H1 (cell line): ENCODE results near the gene CSNK1D. TPM values are rescaled to one million over a fixed set of nuclear protein-coding genes. Genes with fewer than 3 reads are reported as not detected.
"Not testable (repeated sequence)": the region's sequence is repeated elsewhere in the genome, so short reads cannot be mapped to it uniquely, and the experiment has no call there.

Experiments
- CTCF ChIA-PET: fragments of 300-600 bp; sonication (Branson Sonifier 250); formaldehyde crosslinking; loops from one replicate; lab custom pipeline; 2021; ENCODE audit not compliant: partially characterized antibody; lab: Charles Lee
- POLR2A ChIA-PET: fragments of 300-600 bp; sonication (Branson Sonifier 250); formaldehyde crosslinking; loops from one replicate; lab custom pipeline; 2021; ENCODE audit warnings: inconsistent platforms; ENCODE audit not compliant: partially characterized antibody; lab: Charles Lee
- DNase-seq, 2 experiments: peaks; one replicate each; pipeline versions ENCODE4 v3.0.0 to v3.0.0-alpha.2; 2010 to 2022; ENCODE audit warnings: low spot score in 2 of 2, low read depth in 1 of 2, mixed read lengths in 1 of 2
- FAIRE-seq: peaks from 2 replicates; lab custom pipeline; 2011; peaks lifted over from hg19 to GRCh38; lab: Jason Lieb, UNC
- H2AFZ ChIP-seq: 2 replicates; pipeline ENCODE4 v1.8.1; 2012; ENCODE audit warnings: low read length, inconsistent platforms
- H2AK5ac ChIP-seq: 2 replicates; pipeline ENCODE4 v1.6.1; 2013; ENCODE audit warnings: low read depth, low read length
- H2BK120ac ChIP-seq: replicated peaks from 2 replicates; pipeline ENCODE3; 2013; ENCODE audit warnings: low read depth, low read length, inconsistent platforms
- H2BK12ac ChIP-seq: 2 replicates; pipeline ENCODE4 v1.6.1; 2013; ENCODE audit warnings: low read depth, low read length
- H2BK15ac ChIP-seq: 2 replicates; pipeline ENCODE4 v1.6.1; 2013; ENCODE audit warnings: low read length
- H2BK20ac ChIP-seq: 2 replicates; pipeline ENCODE4 v1.6.1; 2013; ENCODE audit warnings: low read length
- H2BK5ac ChIP-seq: 2 replicates; pipeline ENCODE4 v1.6.1; 2013; ENCODE audit warnings: low read depth, low read length
- H3K14ac ChIP-seq: 2 replicates; pipeline ENCODE4 v1.6.1; 2013; ENCODE audit warnings: inconsistent platforms; ENCODE audit not compliant: insufficient read length
- H3K18ac ChIP-seq: 2 replicates; pipeline ENCODE4 v1.6.1; 2013; ENCODE audit warnings: low read length; ENCODE audit errors: extremely low read depth
- H3K23ac ChIP-seq: 2 replicates; pipeline ENCODE4 v1.6.1; 2013; ENCODE audit warnings: inconsistent platforms; ENCODE audit not compliant: insufficient read length
- H3K23me2 ChIP-seq: 2 replicates; pipeline ENCODE4 v1.6.1; 2013; ENCODE audit warnings: low read depth, low read length
- H3K27ac ChIP-seq: 2 replicates; pipeline ENCODE4 v1.6.1; 2011; ENCODE audit warnings: low read depth, low read length, inconsistent platforms
- H3K27me3 ChIP-seq, 4 experiments: replicated peaks in 1 of 4; 1 replicate in 1 of 4; 2 replicates in 3 of 4; pipeline versions ENCODE4 v1.6.1 to v1.8.1; 2011 to 2013; ENCODE audit warnings: low read length in 3 of 4, mild to moderate bottlenecking in 3 of 4, inconsistent platforms in 2 of 4, mixed read lengths in 2 of 4, moderate library complexity in 1 of 4; ENCODE audit not compliant: control insufficient read depth in 3 of 4, insufficient read depth in 3 of 4; ENCODE audit errors: extremely low read depth in 1 of 4
- H3K36me3 ChIP-seq, 4 experiments: 2 replicates each; pipeline versions ENCODE4 v1.6.1 to v1.8.1; 2011 to 2013; ENCODE audit warnings: mild to moderate bottlenecking in 4 of 4, low read length in 3 of 4, moderate library complexity in 2 of 4, control low read depth in 1 of 4, inconsistent platforms in 1 of 4; ENCODE audit not compliant: insufficient read depth in 4 of 4, control insufficient read depth in 2 of 4
- H3K4ac ChIP-seq: replicated peaks from 2 replicates; pipeline ENCODE3; 2013; ENCODE audit warnings: low read length, low read depth, mixed read lengths, inconsistent platforms; ENCODE audit not compliant: insufficient read length
- H3K4me1 ChIP-seq, 4 experiments: replicated peaks in 1 of 4; 1 replicate in 1 of 4; 2 replicates in 3 of 4; pipeline versions ENCODE4 v1.6.1 to v1.8.1; 2011 to 2013; ENCODE audit warnings: low read length in 3 of 4, inconsistent platforms in 2 of 4, mixed read lengths in 1 of 4; ENCODE audit not compliant: insufficient read depth in 4 of 4, control insufficient read depth in 3 of 4
- H3K4me2 ChIP-seq, 2 experiments: 2 replicates each; pipeline versions ENCODE4 v1.6.1 to v1.8.1; 2011 to 2013; ENCODE audit warnings: low read depth in 2 of 2, low read length in 2 of 2, control low read depth in 1 of 2, inconsistent platforms in 1 of 2, mild to moderate bottlenecking in 1 of 2; ENCODE audit not compliant: insufficient read depth in 1 of 2
- H3K4me3 ChIP-seq, 4 experiments: fragments of 200-600, 300-600 bp in 1 of 4; sonication (generic), shearing (Covaris generic), sonication (Bioruptor Twin) in 1 of 4; 2 replicates each; pipeline versions ENCODE4 v1.5.1 to v1.8.1; 2011 to 2016; ENCODE audit warnings: low read length in 4 of 4, low read depth in 3 of 4, control low read depth in 2 of 4, inconsistent platforms in 2 of 4, mild to moderate bottlenecking in 2 of 4, mixed read lengths in 1 of 4, moderate library complexity in 1 of 4; ENCODE audit not compliant: insufficient read depth in 2 of 4; ENCODE audit errors: extremely low read depth in 1 of 4
- H3K56ac ChIP-seq: replicated peaks from 2 replicates; pipeline ENCODE3; 2013; ENCODE audit warnings: low read depth, mild to moderate bottlenecking, mixed read lengths, low read length, inconsistent platforms; ENCODE audit not compliant: insufficient read length
- H3K79me1 ChIP-seq: 2 replicates; pipeline ENCODE4 v1.6.1; 2013; ENCODE audit warnings: low read depth, low read length, control low read depth
- H3K79me2 ChIP-seq, 2 experiments: 2 replicates each; pipeline versions ENCODE4 v1.6.1 to v1.8.1; 2012 to 2013; ENCODE audit warnings: low read length in 2 of 2, mild to moderate bottlenecking in 2 of 2, inconsistent platforms in 1 of 2; ENCODE audit not compliant: insufficient read depth in 2 of 2, control insufficient read depth in 1 of 2
- H3K9ac ChIP-seq, 4 experiments: replicated peaks in 1 of 4; 1 replicate in 1 of 4; 2 replicates in 3 of 4; pipeline versions ENCODE4 v1.6.1 to v1.8.1; 2011 to 2013; ENCODE audit warnings: low read depth in 3 of 4, low read length in 3 of 4, control low read depth in 2 of 4, mild to moderate bottlenecking in 2 of 4, moderate library complexity in 2 of 4, inconsistent platforms in 1 of 4; ENCODE audit errors: extremely low read depth in 1 of 4
- H3K9me3 ChIP-seq, 2 experiments: 2 replicates each; pipeline versions ENCODE4 v1.6.1 to v1.8.1; 2012 to 2013; ENCODE audit warnings: mild to moderate bottlenecking in 2 of 2, moderate library complexity in 2 of 2, control low read depth in 1 of 2, inconsistent platforms in 1 of 2, low read depth in 1 of 2, low read length in 1 of 2, mixed read lengths in 1 of 2; ENCODE audit not compliant: insufficient read depth in 2 of 2
- H4K20me1 ChIP-seq, 2 experiments: replicated peaks in 1 of 2; 2 replicates each; pipeline versions ENCODE3 to v1.8.1; 2011 to 2013; ENCODE audit warnings: inconsistent platforms in 2 of 2, low read length in 2 of 2, mild to moderate bottlenecking in 1 of 2; ENCODE audit not compliant: insufficient read depth in 2 of 2, control insufficient read depth in 1 of 2
- H4K5ac ChIP-seq: 2 replicates; pipeline ENCODE4 v1.6.1; 2013; ENCODE audit warnings: low read length, low read depth, mixed read lengths, inconsistent platforms; ENCODE audit not compliant: insufficient read length
- H4K8ac ChIP-seq: 2 replicates; pipeline ENCODE4 v1.8.0; 2013; ENCODE audit warnings: mild to moderate bottlenecking, moderate library complexity, low read length, inconsistent platforms; ENCODE audit not compliant: insufficient read depth; ENCODE audit errors: extremely low read depth
- H4K91ac ChIP-seq: replicated peaks from 2 replicates; pipeline ENCODE3; 2013; ENCODE audit warnings: low read length, mixed read lengths, inconsistent platforms; ENCODE audit not compliant: insufficient read length
- WGBS, 2 experiments: shearing (Covaris generic) in 1 of 2; methylation state at CpG; one replicate each; pipeline versions ENCODE4 v1.1.6 to v1.1.7; 2013 to 2015; ENCODE audit warnings: low lambda C conversion rate in 2 of 2, mixed read lengths in 2 of 2, inconsistent platforms in 1 of 2, low coverage in 1 of 2, missing lambda C conversion rate in 1 of 2; ENCODE audit not compliant: insufficient replicate concordance in 2 of 2, insufficient coverage in 1 of 2, insufficient read length in 1 of 2; ENCODE audit errors: extremely low coverage in 1 of 2, missing lambda C conversion rate in 1 of 2; 5-methylcytosine and 5-hydroxymethylcytosine counted together
- polyA plus RNA-seq, 7 experiments: library from polyadenylated mRNA; depleted of rRNA in 3 of 7; stranded (reverse) in 5 of 7; unstranded in 2 of 7; fragments of >200 nt in 5 of 7; fragments of 200-250 nt in 2 of 7; gene quantifications; 1 replicate in 5 of 7; 2 replicates in 1 of 7; 4 replicates in 1 of 7; pipeline versions ENCODE4 v1.2.1 to v1.2.3, GENCODE V29; 2011 to 2013; ENCODE audit warnings: missing spikeins in 2 of 7, mixed read lengths in 2 of 7
- total RNA-seq: library from RNA; stranded (reverse); fragmentation: NEBNext Ultra II Directional; extraction: Animal tissue kit (Norgen Biotek cat#: 25700); gene quantifications from 2 replicates; pipeline ENCODE4 v1.2.1, GENCODE V29; 2021

CSNK1D gene
- total and polyA plus RNA-seq, 2 of the 8 experiments (the other 6 are each of a cell fraction or from before 2014, with no cell fraction given) = 73.5 to 103 TPM

DNA sequence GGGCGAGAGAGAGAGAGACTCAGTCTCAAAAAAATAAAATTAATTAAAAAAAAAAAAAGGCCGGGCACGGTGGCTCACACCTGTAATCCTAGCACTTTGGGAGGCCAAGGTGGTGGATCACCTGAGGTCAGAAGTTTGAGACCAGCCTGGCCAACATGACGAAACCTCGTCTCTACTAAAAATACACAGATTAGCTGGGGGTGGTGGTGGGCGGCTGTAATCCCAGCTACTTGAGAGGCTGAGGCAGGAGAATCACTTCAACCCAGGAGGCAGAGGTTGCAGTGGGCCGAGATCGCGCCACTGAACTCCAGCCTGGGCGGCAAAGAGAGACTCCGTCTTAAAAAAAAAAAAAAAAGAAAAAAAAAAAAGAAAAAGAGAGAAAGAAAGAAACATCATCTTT is 62.8 kb downstream of the CSNK1D start:
- H3K4me3 ChIP-seq, H2BK12ac ChIP-seq, H3K23me2 ChIP-seq, DNase-seq, H3K36me3 ChIP-seq, H3K9me3 ChIP-seq, H2BK5ac ChIP-seq, H4K91ac ChIP-seq, H4K5ac ChIP-seq, H3K23ac ChIP-seq, H4K20me1 ChIP-seq, H3K4me2 ChIP-seq, H2BK120ac ChIP-seq, H2AFZ ChIP-seq, H3K9ac ChIP-seq, FAIRE-seq, H3K56ac ChIP-seq, H3K79me1 ChIP-seq, H3K4ac ChIP-seq, H4K8ac ChIP-seq, H3K27ac ChIP-seq, CTCF ChIA-PET, H3K79me2 ChIP-seq, H2BK15ac ChIP-seq, H3K18ac ChIP-seq, H2BK20ac ChIP-seq, H3K14ac ChIP-seq, H2AK5ac ChIP-seq, H3K4me1 ChIP-seq: not testable (repeated sequence)
- WGBS, 2 experiments = 89% methylated on average over 8 of the region's 11 CpGs; no CpG with 5 or more reads in 1 of the 2 experiments
- POLR2A ChIA-PET = interaction anchor here (0.6 kb wide), 1 partner anchor 11 kb away, joined by 3 read pairs; no protein-coding TSS in a partner anchor
- H3K27me3 ChIP-seq = peaks cover 2 to 21% (median 13%) of the 10 kb centered on the region in 4 experiments
